Lung (tissue), 12 donors: Measurements from ENCODE around the gene NRSN2. TPM values are rescaled to one million over a fixed set of nuclear protein-coding genes. Genes with fewer than 3 reads are reported as not detected.

Experiments used
- ATAC-seq: fragments of 200-7000 bp; cut with Tn5 transposase; one replicate; pipeline ENCODE4 v1.9.1; 2020; ENCODE audit warnings: moderate number of reproducible peaks; ENCODE audit not compliant: insufficient read depth, low FRiP score
- DNase-seq, 3 donors: peaks; one replicate each; pipeline ENCODE4 v3.0.0-alpha.2; 2013 to 2017
- H3K27ac ChIP-seq, 2 donors: one replicate each; pipeline ENCODE4 v1.5.1; 2013; ENCODE audit warnings: mild to moderate bottlenecking in 2 of 2, moderate library complexity in 2 of 2, control low read depth in 1 of 2, inconsistent platforms in 1 of 2, low read depth in 1 of 2, low read length in 1 of 2
- H3K27me3 ChIP-seq, 3 donors: one replicate each; pipeline ENCODE4 v1.5.1; 2013; ENCODE audit warnings: low read length in 2 of 3; ENCODE audit not compliant: control insufficient read depth in 3 of 3, insufficient read depth in 3 of 3
- H3K36me3 ChIP-seq, 4 donors: one replicate each; pipeline ENCODE4 v1.5.1; 2013; ENCODE audit warnings: low read length in 4 of 4, mild to moderate bottlenecking in 1 of 4, moderate library complexity in 1 of 4; ENCODE audit not compliant: control insufficient read depth in 4 of 4, insufficient read depth in 4 of 4
- H3K4me1 ChIP-seq, 5 donors: one replicate each; pipeline ENCODE4 v1.5.1; 2013; ENCODE audit warnings: low read length in 5 of 5, mild to moderate bottlenecking in 2 of 5, moderate library complexity in 1 of 5; ENCODE audit not compliant: control insufficient read depth in 5 of 5, insufficient read depth in 5 of 5
- H3K4me3 ChIP-seq: one replicate; pipeline ENCODE4 v1.5.1; 2013; ENCODE audit warnings: mild to moderate bottlenecking, control low read depth, moderate library complexity
- H3K9ac ChIP-seq, 2 donors: one replicate each; pipeline ENCODE4 v1.5.1; 2013; ENCODE audit warnings: low read length in 2 of 2, control low read depth in 1 of 2; ENCODE audit not compliant: insufficient read depth in 1 of 2
- H3K9me3 ChIP-seq, 4 donors: one replicate each; pipeline ENCODE4 v1.5.1; 2013; ENCODE audit warnings: low read length in 3 of 4, mild to moderate bottlenecking in 1 of 4, moderate library complexity in 1 of 4; ENCODE audit not compliant: control insufficient read depth in 4 of 4, insufficient read depth in 3 of 4
- WGBS, 2 donors: extraction: QIAGEN DNeasy Blood & Tissue Kit; methylation state at CpG; one replicate each; pipeline ENCODE4 v1.1.7; 2013; 5-methylcytosine and 5-hydroxymethylcytosine counted together
- polyA plus RNA-seq, 2 donors: library from polyadenylated mRNA; stranded (reverse); fragments of 200-250 nt; gene quantifications; one replicate each; pipeline ENCODE4 v1.2.1, GENCODE V29; 2013
- total RNA-seq, 2 donors: library from RNA; depleted of rRNA in 1 of 2; stranded (reverse); fragments of >200 nt in 1 of 2; gene quantifications; one replicate each; pipeline ENCODE4 v1.2.1, GENCODE V29; 2014 to 2021
- TF ChIP-seq, protein P1 (sequence below): IDR thresholded peaks from 2 replicates; pipeline ENCODE4 v1.5.1; 2012; ENCODE audit warnings: mild to moderate bottlenecking; ENCODE audit errors: control extremely low read depth, extremely low read depth
- donor health status: control.
- donor health status: control.
- donor health status: Bipolar disorder and iron deficiency.
- donor health status: healthy.
- donor health status: DM: yes; HTN: yes; CAD: no.

NRSN2 gene
- total and polyA plus RNA-seq, 4 donors: 15.3 to 43.7 (median 28.6) TPM

DNA sequence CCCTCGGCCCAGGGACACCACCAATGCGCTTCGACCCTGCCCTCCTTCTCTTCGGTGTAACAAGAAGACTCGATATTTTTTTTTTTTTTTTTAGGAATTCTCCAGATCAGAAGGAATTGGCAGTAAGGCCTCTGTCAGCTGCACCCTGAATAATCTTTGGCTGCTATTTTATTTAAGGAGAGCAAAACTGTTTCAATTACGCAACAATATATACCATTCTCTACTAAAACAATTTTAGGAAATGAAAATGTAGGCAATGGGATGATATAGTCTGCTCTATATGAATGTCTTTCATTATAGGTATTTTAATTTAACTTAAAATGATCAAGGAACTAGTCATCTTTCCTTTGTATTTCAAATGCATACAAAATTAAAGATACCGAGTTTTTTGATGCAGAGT is 36.3 kb upstream of the NRSN2 start:
- no peak overlapping the region for H3K27ac ChIP-seq
- peaks cover 0 to 34% (median 8%) of the 10 kb centered on the region in 5 donors for H3K4me1 ChIP-seq
- ATAC-seq: no peak
- TF ChIP-seq, protein P1, sequence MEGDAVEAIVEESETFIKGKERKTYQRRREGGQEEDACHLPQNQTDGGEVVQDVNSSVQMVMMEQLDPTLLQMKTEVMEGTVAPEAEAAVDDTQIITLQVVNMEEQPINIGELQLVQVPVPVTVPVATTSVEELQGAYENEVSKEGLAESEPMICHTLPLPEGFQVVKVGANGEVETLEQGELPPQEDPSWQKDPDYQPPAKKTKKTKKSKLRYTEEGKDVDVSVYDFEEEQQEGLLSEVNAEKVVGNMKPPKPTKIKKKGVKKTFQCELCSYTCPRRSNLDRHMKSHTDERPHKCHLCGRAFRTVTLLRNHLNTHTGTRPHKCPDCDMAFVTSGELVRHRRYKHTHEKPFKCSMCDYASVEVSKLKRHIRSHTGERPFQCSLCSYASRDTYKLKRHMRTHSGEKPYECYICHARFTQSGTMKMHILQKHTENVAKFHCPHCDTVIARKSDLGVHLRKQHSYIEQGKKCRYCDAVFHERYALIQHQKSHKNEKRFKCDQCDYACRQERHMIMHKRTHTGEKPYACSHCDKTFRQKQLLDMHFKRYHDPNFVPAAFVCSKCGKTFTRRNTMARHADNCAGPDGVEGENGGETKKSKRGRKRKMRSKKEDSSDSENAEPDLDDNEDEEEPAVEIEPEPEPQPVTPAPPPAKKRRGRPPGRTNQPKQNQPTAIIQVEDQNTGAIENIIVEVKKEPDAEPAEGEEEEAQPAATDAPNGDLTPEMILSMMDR: no peak
- H3K4me3 ChIP-seq: no peak overlapping the region
- no peaks in the 10 kb centered on the region for H3K27me3 ChIP-seq
- H3K9ac ChIP-seq: peak overlapping the region in 1 of 2 donors; percentile 55
- no peaks in the 10 kb centered on the region for H3K36me3 ChIP-seq
- no peaks in the 10 kb centered on the region for H3K9me3 ChIP-seq
- 6 to 7% methylated on average over 7 of the region's 7 CpGs for WGBS, 2 donors
- no peak for DNase-seq

DNA sequence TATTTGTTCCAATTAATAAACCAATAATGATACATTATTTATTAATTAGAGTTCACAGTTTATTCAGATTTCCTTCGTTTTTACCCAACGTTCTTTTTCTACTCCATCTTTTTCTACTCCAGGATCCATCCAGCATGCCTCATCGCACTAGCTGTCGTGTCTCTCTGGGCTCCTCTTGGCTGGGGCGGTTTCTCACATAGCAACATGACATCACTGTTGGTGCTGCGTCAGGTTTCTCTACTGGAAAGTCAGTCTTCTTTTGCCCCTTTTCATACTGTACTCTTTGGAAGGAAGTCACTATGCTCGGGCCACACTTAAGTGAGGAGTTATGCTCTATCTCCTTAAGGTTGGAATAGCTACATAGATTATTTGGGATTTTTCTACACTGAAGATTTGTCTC is 35.3 kb upstream of the NRSN2 start:
- TF ChIP-seq, protein P1: no peak
- H3K27me3 ChIP-seq: no peaks in the 10 kb centered on the region
- no peak for DNase-seq
- WGBS, 2 donors: 94% methylated on average over 7 of the region's 7 CpGs
- no peak overlapping the region for H3K4me3 ChIP-seq
- peaks cover 0 to 34% (median 8%) of the 10 kb centered on the region in 5 donors for H3K4me1 ChIP-seq
- no peak overlapping the region for H3K27ac ChIP-seq
- no peaks in the 10 kb centered on the region for H3K36me3 ChIP-seq
- peak overlapping the region in 1 of 2 donors; percentile 23 for H3K9ac ChIP-seq
- no peak for ATAC-seq
- no peaks in the 10 kb centered on the region for H3K9me3 ChIP-seq

DNA sequence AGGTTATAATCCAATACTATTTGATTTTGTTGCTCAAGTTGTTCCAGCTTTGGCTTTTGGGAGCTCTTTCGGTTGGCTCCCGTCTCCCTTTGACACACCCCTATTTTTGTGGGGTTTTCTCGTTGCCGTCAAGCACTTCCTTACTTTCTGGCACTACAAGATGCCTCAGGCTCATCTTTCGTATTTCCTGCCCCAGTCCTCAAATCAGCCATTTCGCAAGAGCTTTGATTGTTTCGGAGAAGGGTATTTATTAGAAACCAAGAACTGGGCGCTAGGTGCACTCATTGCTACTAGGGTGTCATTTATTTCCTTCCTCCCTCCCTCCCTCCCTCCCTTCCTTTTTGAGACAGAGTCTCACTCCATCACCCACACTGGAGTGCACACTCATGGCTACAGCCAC is 34.8 kb upstream of the NRSN2 start:
- 58 to 74% methylated on average over 8 of the region's 8 CpGs for WGBS, 2 donors
- TF ChIP-seq, protein P1: no peak
- H3K9ac ChIP-seq: no peak overlapping the region

DNA sequence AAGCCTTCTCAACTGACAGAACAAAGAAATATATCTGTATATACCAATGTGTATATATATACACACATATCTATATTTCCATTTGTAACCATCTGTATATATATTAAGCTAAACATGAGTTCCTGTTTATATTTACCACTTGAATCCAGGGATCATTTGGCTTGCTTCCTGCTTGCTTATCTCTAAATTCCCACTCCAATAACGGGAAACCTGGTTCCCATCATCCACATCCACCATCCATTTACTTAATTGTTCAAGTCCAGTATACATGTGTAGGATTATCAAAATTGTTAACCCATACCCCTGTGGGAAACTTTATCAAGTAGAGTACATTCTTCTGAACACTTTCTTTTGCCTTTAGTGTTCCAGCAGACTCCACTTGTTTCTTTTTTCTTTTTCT is 34.0 kb upstream of the NRSN2 start:
- Histone ChIP-seq H3K9me3 (no peaks in the 10 kb centered on the region), H3K36me3 (peaks cover 0 to 2% (median 0%) of the 10 kb centered on the region in 4 donors), H3K27ac (no peak overlapping the region), H3K4me3 (no peak overlapping the region), H3K4me1 (peaks cover 0 to 34% (median 8%) of the 10 kb centered on the region in 5 donors), H3K27me3 (no peaks in the 10 kb centered on the region), H3K9ac (no peak overlapping the region)
- ATAC-seq: no peak
- 50 to 74% methylated on average over 1 of the region's 1 CpG for WGBS, 2 donors
- TF ChIP-seq, protein P1: no peak
- DNase-seq: peak in 2 of 3 donors; percentile 70 to 76

More for the DNA sequence above, 34.8 kb upstream of the NRSN2 start:
- H3K4me3 ChIP-seq: no peak overlapping the region
- ATAC-seq (no peak), DNase-seq (no peak)
- peaks cover 0 to 34% (median 8%) of the 10 kb centered on the region in 5 donors for H3K4me1 ChIP-seq
- H3K36me3 ChIP-seq: peaks cover 0 to 2% (median 0%) of the 10 kb centered on the region in 4 donors
- H3K27me3 ChIP-seq: no peaks in the 10 kb centered on the region
- no peak overlapping the region for H3K27ac ChIP-seq
- no peaks in the 10 kb centered on the region for H3K9me3 ChIP-seq
